Mammary epithelial cell (primary cell): ENCODE data around the gene SEMA5B.

Source experiments
- EZH2 ChIP-seq: IDR thresholded peaks from 2 replicates; pipeline ENCODE4 v1.6.1; 2012; ENCODE audit warnings: low read length, inconsistent platforms, borderline replicate concordance
- TF ChIP-seq, protein P1 (sequence below), 2 donors: IDR thresholded peaks in 1 of 2; conservative IDR thresholded peaks in 1 of 2; 2 replicates each; pipeline ENCODE4 v1.5.1; 2011 to 2012; ENCODE audit warnings: inconsistent platforms in 2 of 2, low read length in 2 of 2, mild to moderate bottlenecking in 2 of 2, control low read depth in 1 of 2, low read depth in 1 of 2; ENCODE audit not compliant: insufficient read depth in 1 of 2; ENCODE audit errors: extremely low read depth in 1 of 2

DNA sequence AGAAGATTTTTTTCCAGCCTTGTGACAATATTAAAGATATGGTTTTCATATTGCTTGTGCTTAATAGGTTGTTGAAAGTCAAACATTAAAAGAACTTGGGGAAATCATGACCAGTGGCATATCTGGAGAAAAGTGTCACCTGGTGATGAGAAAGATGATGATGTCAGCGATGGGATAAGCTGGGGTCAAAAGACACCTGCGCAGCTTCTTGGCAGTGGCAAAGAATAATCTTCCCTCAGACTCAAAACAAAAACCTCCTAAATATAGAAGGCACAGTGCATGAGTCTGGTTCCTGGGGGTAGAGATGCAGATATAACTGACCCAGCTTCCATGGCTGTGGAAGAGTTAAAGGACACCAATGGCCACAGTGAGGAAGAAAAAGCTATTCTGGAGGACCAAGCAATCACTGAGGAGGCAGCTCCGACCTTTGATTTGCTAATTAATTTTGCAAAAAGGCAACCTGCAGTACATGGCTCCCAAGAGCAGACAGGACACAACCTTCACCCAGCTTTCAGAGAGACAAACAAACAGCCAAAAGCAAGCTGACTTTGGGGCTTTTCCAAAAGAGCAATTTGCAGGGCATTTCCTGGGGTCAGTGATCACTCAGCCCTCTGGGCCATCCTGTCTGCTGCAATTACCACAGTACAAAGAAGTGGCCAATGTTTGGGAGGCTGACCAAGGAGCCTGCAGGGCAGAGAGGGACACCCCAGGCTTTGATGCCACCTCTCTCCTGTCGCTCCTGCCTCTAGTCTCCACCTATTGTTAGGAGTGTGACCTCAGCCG lies 17.6 kb upstream of the SEMA5B start:
- TF ChIP-seq, protein P1, sequence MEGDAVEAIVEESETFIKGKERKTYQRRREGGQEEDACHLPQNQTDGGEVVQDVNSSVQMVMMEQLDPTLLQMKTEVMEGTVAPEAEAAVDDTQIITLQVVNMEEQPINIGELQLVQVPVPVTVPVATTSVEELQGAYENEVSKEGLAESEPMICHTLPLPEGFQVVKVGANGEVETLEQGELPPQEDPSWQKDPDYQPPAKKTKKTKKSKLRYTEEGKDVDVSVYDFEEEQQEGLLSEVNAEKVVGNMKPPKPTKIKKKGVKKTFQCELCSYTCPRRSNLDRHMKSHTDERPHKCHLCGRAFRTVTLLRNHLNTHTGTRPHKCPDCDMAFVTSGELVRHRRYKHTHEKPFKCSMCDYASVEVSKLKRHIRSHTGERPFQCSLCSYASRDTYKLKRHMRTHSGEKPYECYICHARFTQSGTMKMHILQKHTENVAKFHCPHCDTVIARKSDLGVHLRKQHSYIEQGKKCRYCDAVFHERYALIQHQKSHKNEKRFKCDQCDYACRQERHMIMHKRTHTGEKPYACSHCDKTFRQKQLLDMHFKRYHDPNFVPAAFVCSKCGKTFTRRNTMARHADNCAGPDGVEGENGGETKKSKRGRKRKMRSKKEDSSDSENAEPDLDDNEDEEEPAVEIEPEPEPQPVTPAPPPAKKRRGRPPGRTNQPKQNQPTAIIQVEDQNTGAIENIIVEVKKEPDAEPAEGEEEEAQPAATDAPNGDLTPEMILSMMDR (conservative IDR thresholded peaks at IDR 0.05 in 1 of 2, IDR thresholded peaks at IDR 0.05 in 1 of 2; ENCODE audit: extremely low read depth in 1 of 2, insufficient read depth in 1 of 2, low read depth in 1 of 2, low read length in 2 of 2): no peak
- no peak for TF ChIP-seq EZH2
